ENCODE measurements around the gene UBN1. TPM values are rescaled to one million over a fixed set of nuclear protein-coding genes. Genes with fewer than 3 reads are reported as not detected.

Gene UBN1
- total RNA-seq, 1 experiment from 2014 or later, result 63.1 TPM

DNA sequence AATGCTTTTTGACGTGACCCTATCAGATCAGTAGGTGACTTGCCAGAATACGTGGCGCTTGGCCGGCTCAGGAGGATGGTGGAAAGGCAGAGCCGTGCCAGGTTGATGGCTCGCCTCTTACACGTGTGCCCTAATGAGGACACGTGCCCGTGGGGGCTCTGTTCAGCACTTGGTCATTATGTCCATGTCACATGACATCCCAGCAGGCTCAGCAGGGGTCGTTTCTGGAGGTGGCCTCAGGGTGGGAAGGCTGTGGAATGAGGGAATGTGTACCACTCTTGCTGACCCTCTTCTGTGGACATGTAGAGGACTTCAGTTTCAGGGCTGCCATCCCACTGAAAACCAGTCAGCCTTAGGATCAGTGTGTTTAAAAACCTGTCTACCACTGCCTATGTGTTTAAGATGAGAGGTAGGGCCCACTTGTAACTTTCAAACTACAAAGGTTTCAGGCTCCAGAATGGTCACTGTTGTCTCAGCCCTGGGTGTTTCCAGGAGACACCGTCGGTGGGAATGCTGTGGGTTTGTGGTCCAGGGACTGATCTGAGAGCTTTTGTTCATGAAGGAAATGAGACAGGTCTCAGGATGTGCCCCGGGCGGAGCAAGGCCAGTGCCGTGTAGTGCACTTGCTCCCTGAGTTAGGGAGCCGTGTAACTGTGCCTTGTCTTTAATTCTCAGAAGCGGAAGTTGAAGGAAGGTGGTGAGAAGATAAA is 12.1 kb downstream of the UBN1 start:
- intact Hi-C loops (cut with micrococcal nuclease; ENCODE audit: unreplicated experiment) (no loop called here), in situ Hi-C loops (cut with HindIII; ENCODE audit: low pct_unique_long_range_greater_than_20kb, low sequenced_read_pairs) (no loop called here)
- BruUV-seq (replicated peaks), result no TSS peak
- no peaks in the 10 kb centered on the region for H3K9me3 ChIP-seq (ENCODE audit: control insufficient read depth, insufficient read depth, low read depth, low read length)
- ChIA-PET POLR2A (no interaction called here), CTCF (no interaction called here)
- H3K4me3 ChIP-seq (ENCODE audit: low read depth in 2 of 2, low read length in 2 of 2), result no peak overlapping the region
- no peaks in the 10 kb centered on the region; the same call in 1 of the 2 replicates for H3K4me1 ChIP-seq (ENCODE audit: control insufficient read depth, insufficient read depth, low read length)
- no peaks in the 10 kb centered on the region for H3K27me3 ChIP-seq (ENCODE audit: control insufficient read depth, insufficient read depth, low read length)
- H3K27ac ChIP-seq (ENCODE audit: low read length), result no peak overlapping the region
- ATAC-seq (peak; percentile 52; the same call in 1 of the 2 replicates), DNase-seq (ENCODE audit: low read depth, low spot score) (no peak)
- no peak for TF ChIP-seq TCF7L2 (IDR thresholded peaks at IDR 0.05; ENCODE audit: low read depth, low read length)
- TF ChIP-seq POLR2AphosphoS5 (IDR thresholded peaks at IDR 0.05; ENCODE audit: low read depth, low read length), result no peak
- TF ChIP-seq, protein P1, sequence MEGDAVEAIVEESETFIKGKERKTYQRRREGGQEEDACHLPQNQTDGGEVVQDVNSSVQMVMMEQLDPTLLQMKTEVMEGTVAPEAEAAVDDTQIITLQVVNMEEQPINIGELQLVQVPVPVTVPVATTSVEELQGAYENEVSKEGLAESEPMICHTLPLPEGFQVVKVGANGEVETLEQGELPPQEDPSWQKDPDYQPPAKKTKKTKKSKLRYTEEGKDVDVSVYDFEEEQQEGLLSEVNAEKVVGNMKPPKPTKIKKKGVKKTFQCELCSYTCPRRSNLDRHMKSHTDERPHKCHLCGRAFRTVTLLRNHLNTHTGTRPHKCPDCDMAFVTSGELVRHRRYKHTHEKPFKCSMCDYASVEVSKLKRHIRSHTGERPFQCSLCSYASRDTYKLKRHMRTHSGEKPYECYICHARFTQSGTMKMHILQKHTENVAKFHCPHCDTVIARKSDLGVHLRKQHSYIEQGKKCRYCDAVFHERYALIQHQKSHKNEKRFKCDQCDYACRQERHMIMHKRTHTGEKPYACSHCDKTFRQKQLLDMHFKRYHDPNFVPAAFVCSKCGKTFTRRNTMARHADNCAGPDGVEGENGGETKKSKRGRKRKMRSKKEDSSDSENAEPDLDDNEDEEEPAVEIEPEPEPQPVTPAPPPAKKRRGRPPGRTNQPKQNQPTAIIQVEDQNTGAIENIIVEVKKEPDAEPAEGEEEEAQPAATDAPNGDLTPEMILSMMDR (IDR thresholded peaks at IDR 0.05), result no peak
- TF ChIP-seq, protein P2, sequence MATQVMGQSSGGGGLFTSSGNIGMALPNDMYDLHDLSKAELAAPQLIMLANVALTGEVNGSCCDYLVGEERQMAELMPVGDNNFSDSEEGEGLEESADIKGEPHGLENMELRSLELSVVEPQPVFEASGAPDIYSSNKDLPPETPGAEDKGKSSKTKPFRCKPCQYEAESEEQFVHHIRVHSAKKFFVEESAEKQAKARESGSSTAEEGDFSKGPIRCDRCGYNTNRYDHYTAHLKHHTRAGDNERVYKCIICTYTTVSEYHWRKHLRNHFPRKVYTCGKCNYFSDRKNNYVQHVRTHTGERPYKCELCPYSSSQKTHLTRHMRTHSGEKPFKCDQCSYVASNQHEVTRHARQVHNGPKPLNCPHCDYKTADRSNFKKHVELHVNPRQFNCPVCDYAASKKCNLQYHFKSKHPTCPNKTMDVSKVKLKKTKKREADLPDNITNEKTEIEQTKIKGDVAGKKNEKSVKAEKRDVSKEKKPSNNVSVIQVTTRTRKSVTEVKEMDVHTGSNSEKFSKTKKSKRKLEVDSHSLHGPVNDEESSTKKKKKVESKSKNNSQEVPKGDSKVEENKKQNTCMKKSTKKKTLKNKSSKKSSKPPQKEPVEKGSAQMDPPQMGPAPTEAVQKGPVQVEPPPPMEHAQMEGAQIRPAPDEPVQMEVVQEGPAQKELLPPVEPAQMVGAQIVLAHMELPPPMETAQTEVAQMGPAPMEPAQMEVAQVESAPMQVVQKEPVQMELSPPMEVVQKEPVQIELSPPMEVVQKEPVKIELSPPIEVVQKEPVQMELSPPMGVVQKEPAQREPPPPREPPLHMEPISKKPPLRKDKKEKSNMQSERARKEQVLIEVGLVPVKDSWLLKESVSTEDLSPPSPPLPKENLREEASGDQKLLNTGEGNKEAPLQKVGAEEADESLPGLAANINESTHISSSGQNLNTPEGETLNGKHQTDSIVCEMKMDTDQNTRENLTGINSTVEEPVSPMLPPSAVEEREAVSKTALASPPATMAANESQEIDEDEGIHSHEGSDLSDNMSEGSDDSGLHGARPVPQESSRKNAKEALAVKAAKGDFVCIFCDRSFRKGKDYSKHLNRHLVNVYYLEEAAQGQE (IDR thresholded peaks at IDR 0.05; ENCODE audit: insufficient read depth in 1 of 2, low read depth in 2 of 2, low read length in 1 of 2), result no peak
- TF ChIP-seq SIN3A (IDR thresholded peaks at IDR 0.05; ENCODE audit: borderline replicate concordance, insufficient read depth, low read depth, low read length), result no peak
- peaks cover 38% of the 10 kb centered on the region for H3K36me3 ChIP-seq (ENCODE audit: control insufficient read depth, insufficient read depth, low read length)

DNA sequence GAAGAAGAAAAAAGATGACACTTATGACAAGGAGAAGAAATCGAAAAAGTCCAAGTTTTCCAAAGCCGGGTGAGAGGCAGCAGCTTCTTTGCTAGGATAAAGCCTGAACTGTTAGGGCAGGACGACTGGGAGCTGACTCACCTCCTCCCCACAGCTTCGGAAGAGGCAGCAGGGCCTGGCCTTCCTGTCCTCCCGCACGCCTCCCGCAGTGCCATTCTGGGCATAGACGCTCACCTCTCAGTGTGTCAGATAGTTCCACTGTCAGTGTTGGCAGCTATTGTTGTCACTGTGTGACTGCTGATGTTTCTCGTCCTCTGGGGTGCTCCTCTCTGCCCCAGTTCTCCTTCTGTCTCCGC is 12.6 kb downstream of the UBN1 start:
- H3K27me3 ChIP-seq (ENCODE audit: control insufficient read depth, insufficient read depth, low read length), result no peaks in the 10 kb centered on the region
- intact Hi-C loops (cut with micrococcal nuclease; ENCODE audit: unreplicated experiment), result no loop called here
- H3K36me3 ChIP-seq (ENCODE audit: control insufficient read depth, insufficient read depth, low read length), result peaks cover 38% of the 10 kb centered on the region
- TF ChIP-seq SIN3A (IDR thresholded peaks at IDR 0.05; ENCODE audit: borderline replicate concordance, insufficient read depth, low read depth, low read length) (no peak), POLR2AphosphoS5 (IDR thresholded peaks at IDR 0.05; ENCODE audit: low read depth, low read length) (no peak), TCF7L2 (IDR thresholded peaks at IDR 0.05; ENCODE audit: low read depth, low read length) (no peak)
- TF ChIP-seq, protein P1 (IDR thresholded peaks at IDR 0.05), result no peak
- TF ChIP-seq, protein P2 (IDR thresholded peaks at IDR 0.05; ENCODE audit: insufficient read depth in 1 of 2, low read depth in 2 of 2, low read length in 1 of 2), result no peak
- DNase-seq (ENCODE audit: low read depth, low spot score) (no peak), ATAC-seq (peak; percentile 76)
- BruUV-seq (replicated peaks), result no TSS peak
- in situ Hi-C loops (cut with HindIII; ENCODE audit: low pct_unique_long_range_greater_than_20kb, low sequenced_read_pairs), result loop anchor here (10.0 kb wide), 1 partner anchor 45 kb away; no protein-coding TSS in a partner anchor
- ChIA-PET CTCF (no interaction called here), POLR2A (no interaction called here)
- H3K27ac ChIP-seq (ENCODE audit: low read length), result no peak overlapping the region
- H3K4me3 ChIP-seq (ENCODE audit: low read depth in 2 of 2, low read length in 2 of 2), result no peak overlapping the region
- no peaks in the 10 kb centered on the region; the same call in 1 of the 2 replicates for H3K4me1 ChIP-seq (ENCODE audit: control insufficient read depth, insufficient read depth, low read length)
- no peaks in the 10 kb centered on the region for H3K9me3 ChIP-seq (ENCODE audit: control insufficient read depth, insufficient read depth, low read depth, low read length)
